A673 (cell line): ENCODE measurements around the gene HEYL.

ENCODE experiments used
- CTCF ChIP-seq: fragments of 300-800, 200-600 bp; sonication (generic); conservative IDR thresholded peaks from 2 replicates; pipeline ENCODE4 v1.5.1; 2017; ENCODE audit warnings: low read depth, mild to moderate bottlenecking, antibody characterized with exemption, low read length, moderate library complexity, mixed read lengths
- EZH2 ChIP-seq: fragments of 200-600 bp; sonication (generic); IDR thresholded peaks from 2 replicates; pipeline ENCODE4 v1.6.1; 2017; ENCODE audit warnings: borderline replicate concordance, low read depth, mild to moderate bottlenecking, mixed read lengths, antibody characterized with exemption, low read length; ENCODE audit not compliant: poor library complexity, severe bottlenecking

- no peak for TF ChIP-seq EZH2
- TF ChIP-seq CTCF = no peak
Measured at GRCh38 chr1:39684313-39684664, 44.8 kb upstream of the HEYL start.
